A549 (cell line): ENCODE measurements around the gene GPS1.

Experiments
- BCL3 ChIP-seq: fragments of >200 bp; sonication (Bioruptor Twin); formaldehyde crosslinking; IDR thresholded peaks from 3 replicates; pipeline ENCODE4 v1.6.1; 2016
- CBX8 ChIP-seq: fragments of 200-600 bp; sonication (generic); IDR thresholded peaks from 2 replicates; pipeline ENCODE4 v1.6.1; 2016
- CHD4 ChIP-seq: fragments of 200-600 bp; sonication (generic); IDR thresholded peaks from 2 replicates; pipeline ENCODE4 v1.6.1; 2016; ENCODE audit warnings: antibody characterized with exemption, mild to moderate bottlenecking, borderline replicate concordance
- EP300 ChIP-seq, 2 experiments: fragments of >200 bp; sonication (Bioruptor Twin); formaldehyde crosslinking; IDR thresholded peaks; 2 replicates in 1 of 2; 3 replicates in 1 of 2; pipeline ENCODE4 v1.6.1; 2016 to 2017
- ESRRA ChIP-seq: fragments of 150-350 bp; IDR thresholded peaks from 2 replicates; pipeline ENCODE4 v1.6.1; 2014; ENCODE audit warnings: mild to moderate bottlenecking, low read length, borderline replicate concordance
- MYC ChIP-seq: IDR thresholded peaks from 2 replicates; pipeline ENCODE4 v1.6.1; 2012; ENCODE audit warnings: mild to moderate bottlenecking, inconsistent platforms, low read length, improper control_type of control experiment, borderline replicate concordance
- POLR2A ChIP-seq: IDR thresholded peaks from 2 replicates; pipeline ENCODE4 v1.6.1; 2012; ENCODE audit warnings: mild to moderate bottlenecking, low read length
- REST ChIP-seq: fragments of 200-600 bp; sonication (generic); IDR thresholded peaks from 2 replicates; pipeline ENCODE4 v1.6.1; 2016; ENCODE audit warnings: antibody characterized with exemption, mild to moderate bottlenecking, moderate library complexity
- SMC3 ChIP-seq: fragments of >200 bp; sonication (Bioruptor Twin); formaldehyde crosslinking; IDR thresholded peaks from 3 replicates; pipeline ENCODE4 v1.6.1; 2018; ENCODE audit warnings: inconsistent platforms
- ZFP36 ChIP-seq: fragments of 450-650 bp; IDR thresholded peaks from 2 replicates; pipeline ENCODE4 v1.6.1; 2014; ENCODE audit warnings: borderline replicate concordance; ENCODE audit not compliant: partially characterized antibody
- TF ChIP-seq, protein P1 (sequence below): IDR thresholded peaks from 2 replicates; pipeline ENCODE4 v1.6.1; 2012
- TF ChIP-seq, protein P2 (sequence below): fragments of >200 bp; sonication (Bioruptor Twin); formaldehyde crosslinking; IDR thresholded peaks from 3 replicates; pipeline ENCODE4 v1.5.1; 2016
- TF ChIP-seq, protein P3 (sequence below): fragments of 450-650 bp; IDR thresholded peaks from 2 replicates; pipeline ENCODE4 v1.6.1; 2014; ENCODE audit warnings: antibody characterized with exemption

- TF ChIP-seq POLR2A: no peak
- no peak for TF ChIP-seq CHD4
- TF ChIP-seq, protein P1, sequence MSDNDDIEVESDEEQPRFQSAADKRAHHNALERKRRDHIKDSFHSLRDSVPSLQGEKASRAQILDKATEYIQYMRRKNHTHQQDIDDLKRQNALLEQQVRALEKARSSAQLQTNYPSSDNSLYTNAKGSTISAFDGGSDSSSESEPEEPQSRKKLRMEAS: no peak
- TF ChIP-seq, protein P2, sequence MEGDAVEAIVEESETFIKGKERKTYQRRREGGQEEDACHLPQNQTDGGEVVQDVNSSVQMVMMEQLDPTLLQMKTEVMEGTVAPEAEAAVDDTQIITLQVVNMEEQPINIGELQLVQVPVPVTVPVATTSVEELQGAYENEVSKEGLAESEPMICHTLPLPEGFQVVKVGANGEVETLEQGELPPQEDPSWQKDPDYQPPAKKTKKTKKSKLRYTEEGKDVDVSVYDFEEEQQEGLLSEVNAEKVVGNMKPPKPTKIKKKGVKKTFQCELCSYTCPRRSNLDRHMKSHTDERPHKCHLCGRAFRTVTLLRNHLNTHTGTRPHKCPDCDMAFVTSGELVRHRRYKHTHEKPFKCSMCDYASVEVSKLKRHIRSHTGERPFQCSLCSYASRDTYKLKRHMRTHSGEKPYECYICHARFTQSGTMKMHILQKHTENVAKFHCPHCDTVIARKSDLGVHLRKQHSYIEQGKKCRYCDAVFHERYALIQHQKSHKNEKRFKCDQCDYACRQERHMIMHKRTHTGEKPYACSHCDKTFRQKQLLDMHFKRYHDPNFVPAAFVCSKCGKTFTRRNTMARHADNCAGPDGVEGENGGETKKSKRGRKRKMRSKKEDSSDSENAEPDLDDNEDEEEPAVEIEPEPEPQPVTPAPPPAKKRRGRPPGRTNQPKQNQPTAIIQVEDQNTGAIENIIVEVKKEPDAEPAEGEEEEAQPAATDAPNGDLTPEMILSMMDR: no peak
- TF ChIP-seq EP300 (IDR thresholded peaks at IDR 0.05): no peak
- no peak for TF ChIP-seq REST
- TF ChIP-seq BCL3: no peak
- TF ChIP-seq ZFP36: no peak
- TF ChIP-seq ESRRA: no peak
- TF ChIP-seq CBX8: no peak
- TF ChIP-seq MYC: no peak
- no peak for TF ChIP-seq SMC3
- TF ChIP-seq, protein P3, sequence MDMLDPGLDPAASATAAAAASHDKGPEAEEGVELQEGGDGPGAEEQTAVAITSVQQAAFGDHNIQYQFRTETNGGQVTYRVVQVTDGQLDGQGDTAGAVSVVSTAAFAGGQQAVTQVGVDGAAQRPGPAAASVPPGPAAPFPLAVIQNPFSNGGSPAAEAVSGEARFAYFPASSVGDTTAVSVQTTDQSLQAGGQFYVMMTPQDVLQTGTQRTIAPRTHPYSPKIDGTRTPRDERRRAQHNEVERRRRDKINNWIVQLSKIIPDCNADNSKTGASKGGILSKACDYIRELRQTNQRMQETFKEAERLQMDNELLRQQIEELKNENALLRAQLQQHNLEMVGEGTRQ: no peak
Measured at GRCh38 chr17:82050152-82050760, 1.4 kb upstream of the GPS1 start.
